ENCODE results near the gene MYL9.

The MYL9 gene

DNA sequence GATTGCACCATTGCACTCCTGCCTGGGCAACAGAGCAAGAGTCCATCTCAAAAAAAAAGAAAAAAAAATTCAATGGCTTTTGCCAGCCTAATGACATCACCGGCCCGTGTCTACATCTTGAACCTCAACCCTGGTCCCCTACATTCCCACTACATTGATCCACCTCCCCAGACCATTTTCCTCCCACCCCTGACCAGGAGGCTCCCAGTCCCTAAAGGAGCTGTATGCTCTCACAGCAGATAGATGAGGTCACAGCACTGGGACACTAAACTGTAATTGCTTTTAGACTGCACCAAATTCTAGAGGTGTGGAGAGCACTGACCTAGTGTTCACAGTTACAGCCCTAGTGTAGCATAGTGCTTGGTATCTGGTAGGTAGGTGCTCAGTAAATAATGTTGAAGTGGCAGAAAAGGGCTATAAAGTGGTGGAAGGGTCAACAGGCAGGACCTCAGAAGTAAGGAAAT is 42.7 kb downstream of the MYL9 start:
- DNase-seq (ENCODE audit: low spot score) = no peak

DNA sequence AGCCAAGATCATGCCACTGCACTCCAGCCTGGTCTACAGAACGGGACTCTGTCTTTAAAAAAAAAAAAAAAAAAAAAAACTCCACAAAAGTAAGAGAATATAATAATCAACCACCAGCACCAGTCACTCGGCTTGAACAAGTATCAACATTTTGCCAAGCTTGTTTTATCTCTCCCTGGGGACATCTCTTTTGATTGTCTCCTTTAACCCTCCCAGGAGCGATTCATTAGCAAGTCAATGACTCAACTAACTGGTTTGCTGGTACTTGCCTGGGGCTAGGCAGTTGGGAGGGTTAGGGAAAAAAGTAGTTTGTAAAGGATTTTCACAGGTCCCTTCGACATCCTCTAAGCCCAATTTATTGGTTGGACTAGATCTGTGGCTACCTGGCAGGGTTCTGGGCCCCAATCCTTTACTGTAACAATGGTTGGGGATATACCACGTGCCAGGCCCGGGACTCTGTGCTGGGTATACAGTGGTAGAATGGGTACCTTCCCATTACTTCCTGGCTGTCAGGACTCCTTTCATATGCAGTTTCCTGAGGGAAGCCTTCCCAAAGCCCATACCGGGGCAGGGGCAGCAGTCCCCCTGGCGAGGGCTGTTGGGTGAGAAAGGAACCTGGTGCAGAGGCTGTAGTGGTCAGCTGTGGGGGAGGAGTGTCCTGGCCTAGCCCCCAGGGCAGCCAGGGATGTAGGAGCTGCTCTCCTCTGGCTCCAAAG is 44.2 kb downstream of the MYL9 start:
- DNase-seq (ENCODE audit: low spot score) = no peak

GRCh38 chr20:36587388-36588070 is 46.2 kb downstream of the MYL9 start:
- no peak for DNase-seq (ENCODE audit: low spot score)

GRCh38 chr20:36591281-36591680 is 50.0 kb downstream of the MYL9 start:
- no peak for DNase-seq (ENCODE audit: low spot score)

DNA sequence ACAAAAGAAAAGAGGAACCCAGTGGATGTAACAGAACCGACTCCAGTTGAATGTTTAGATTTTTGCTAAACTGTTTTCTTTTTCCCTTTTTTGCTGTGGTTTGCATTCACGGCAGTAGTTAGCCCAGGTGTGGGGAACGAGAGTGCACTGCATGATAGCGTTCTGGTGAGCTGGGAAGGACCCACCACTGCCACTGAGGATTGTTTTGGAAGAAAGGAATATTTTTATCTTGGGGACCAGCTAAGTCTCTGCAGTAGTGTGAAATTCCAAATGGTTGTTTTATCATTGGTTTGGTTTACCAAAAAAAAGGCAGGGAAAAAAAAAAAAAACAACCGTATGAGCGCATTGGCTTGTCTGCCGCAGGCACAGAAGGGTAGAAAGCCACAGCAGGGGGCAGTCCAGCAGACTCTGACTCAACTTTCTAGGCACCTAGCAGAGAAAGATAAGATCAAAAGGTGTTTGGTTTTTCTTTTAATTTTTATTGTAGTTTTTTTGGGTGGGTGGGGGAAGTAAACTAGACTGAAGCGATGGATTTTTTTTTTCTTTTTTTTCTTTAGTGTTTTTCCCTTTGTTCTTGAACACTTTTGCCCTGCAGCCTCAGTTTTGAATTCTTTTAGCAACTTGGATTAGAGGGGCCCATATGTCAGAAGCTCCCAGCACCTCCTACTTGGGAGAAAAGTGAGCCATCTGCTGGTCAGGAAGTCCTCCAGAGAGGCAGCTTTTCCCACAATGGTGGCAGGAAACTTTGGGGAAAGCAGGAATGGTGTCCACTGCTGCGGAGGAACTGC is 50.7 kb downstream of the MYL9 start:
- no peak for DNase-seq (ENCODE audit: low spot score)

DNA sequence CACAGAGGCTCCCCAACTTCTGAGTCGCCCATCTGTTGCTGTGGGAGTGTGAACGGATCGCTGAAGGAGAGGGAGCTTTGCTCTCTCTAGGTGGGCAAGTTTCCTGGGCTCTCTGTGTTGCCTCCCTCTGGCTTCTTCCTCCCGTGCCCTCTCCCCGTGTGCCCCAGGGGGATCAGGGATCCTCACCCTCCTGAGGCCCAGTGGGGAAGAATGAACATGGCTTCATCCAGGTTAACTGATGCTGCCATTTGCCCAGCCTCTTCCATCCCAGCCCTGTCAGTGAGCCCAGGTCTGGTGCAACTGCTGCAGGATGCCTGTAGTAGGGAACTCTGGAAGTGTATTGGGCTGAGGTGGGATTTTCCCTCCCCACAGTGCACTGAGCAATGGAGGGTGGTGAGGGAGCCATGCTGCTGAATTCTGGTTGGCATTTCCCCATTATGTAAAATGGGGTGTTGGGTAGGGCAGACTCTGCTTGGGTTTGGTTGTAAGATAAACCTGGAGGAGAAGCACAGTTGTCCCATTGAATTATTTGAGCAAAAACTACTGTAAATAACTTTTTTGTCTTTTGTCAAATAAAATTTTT is 52.1 kb downstream of the MYL9 start:
- DNase-seq (ENCODE audit: low spot score) = no peak

DNA sequence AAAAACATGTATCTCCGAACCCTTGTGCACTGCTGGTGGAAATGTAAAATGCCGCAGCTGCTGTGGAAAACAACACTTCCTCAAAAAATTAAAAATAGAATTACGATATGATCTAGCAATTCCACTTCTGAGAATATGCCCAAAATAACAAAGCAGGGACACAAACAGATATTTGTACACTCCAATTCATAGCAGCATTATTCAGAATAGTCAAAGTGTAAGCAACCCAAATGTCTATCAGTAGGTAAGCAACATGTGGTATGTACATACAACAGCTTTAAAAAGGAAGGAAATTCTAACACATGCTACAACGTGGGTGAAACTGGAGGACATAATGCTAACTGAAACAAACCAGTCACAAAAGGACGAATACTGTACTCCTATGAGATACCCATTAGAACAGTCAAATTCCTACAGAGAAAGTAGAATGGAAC is 58.6 kb downstream of the MYL9 start:
- DNase-seq (ENCODE audit: low spot score) = no peak
